Skeletal muscle satellite cell (primary cell): ENCODE results near the gene NEIL1.
"Not testable (repeated sequence)": the region's sequence is repeated elsewhere in the genome, so short reads cannot be mapped to it uniquely, and the experiment has no call there.

Experiments used
- H3K27me3 ChIP-seq: 2 replicates; pipeline ENCODE4 v1.7.0; 2013; ENCODE audit warnings: low read length; ENCODE audit not compliant: control insufficient read depth, insufficient read depth
- H3K36me3 ChIP-seq: 2 replicates; pipeline ENCODE4 v1.7.0; 2013; ENCODE audit warnings: mild to moderate bottlenecking, control low read depth, low read length; ENCODE audit not compliant: insufficient read depth
- H3K4me1 ChIP-seq: 2 replicates; pipeline ENCODE4 v1.7.0; 2013; ENCODE audit warnings: low read length; ENCODE audit not compliant: control insufficient read depth, insufficient read depth
- H3K4me2 ChIP-seq: 2 replicates; pipeline ENCODE4 v1.7.0; 2013; ENCODE audit warnings: mild to moderate bottlenecking, low read length
- H3K4me3 ChIP-seq: 2 replicates; pipeline ENCODE4 v1.7.0; 2013; ENCODE audit warnings: low read length
- H3K9ac ChIP-seq: 2 replicates; pipeline ENCODE4 v1.7.0; 2013; ENCODE audit warnings: mild to moderate bottlenecking, low read depth, low read length, moderate library complexity
- H3K9me3 ChIP-seq: replicated peaks from 2 replicates; pipeline ENCODE4 v1.7.0; 2013; ENCODE audit warnings: mild to moderate bottlenecking, control low read depth, low read length

NEIL1 gene

DNA sequence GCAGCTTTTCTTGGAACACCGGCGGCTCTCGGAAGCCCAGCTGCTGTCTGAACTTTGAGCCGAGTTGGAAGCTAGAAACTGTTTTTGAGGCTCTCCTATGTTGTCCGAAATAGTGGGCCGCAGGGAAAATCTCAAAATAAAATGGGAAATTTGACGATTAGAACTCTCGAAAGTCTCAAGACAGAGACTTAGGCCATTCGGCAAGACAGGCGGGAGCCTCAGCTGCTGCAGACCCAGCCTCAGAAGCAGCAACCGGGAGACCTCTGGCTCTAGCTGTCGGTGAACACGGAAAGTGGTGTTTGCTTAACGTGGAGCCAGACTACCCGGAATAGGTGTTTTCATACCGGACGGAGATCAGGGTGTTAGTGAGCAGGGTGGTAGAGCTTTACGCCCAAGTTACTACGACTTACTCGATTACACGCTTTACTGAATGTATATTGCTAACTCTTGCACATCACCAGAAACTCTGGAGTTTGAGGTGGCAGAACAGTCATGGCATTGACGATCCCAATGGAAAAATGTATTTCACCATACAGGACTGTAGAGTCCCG, 21.9 kb downstream of the NEIL1 start:
- H3K36me3 ChIP-seq, result peaks cover 54% of the 10 kb centered on the region
- H3K4me1 ChIP-seq, result peaks cover 22% of the 10 kb centered on the region
- peak overlapping the region; percentile 86 for H3K4me2 ChIP-seq
- peak overlapping the region; percentile 89 for H3K4me3 ChIP-seq
- H3K9me3 ChIP-seq, result no peaks in the 10 kb centered on the region
- peak overlapping the region; percentile 97 for H3K9ac ChIP-seq
- no peaks in the 10 kb centered on the region for H3K27me3 ChIP-seq

GRCh38 chr15:75369897-75370581, 23.2 kb downstream of the NEIL1 start:
- H3K4me2 ChIP-seq, result peak overlapping the region; percentile 86
- peaks cover 54% of the 10 kb centered on the region for H3K36me3 ChIP-seq
- no peaks in the 10 kb centered on the region for H3K27me3 ChIP-seq
- H3K4me3 ChIP-seq, result no peak overlapping the region
- H3K4me1 ChIP-seq, result peaks cover 22% of the 10 kb centered on the region
- no peak overlapping the region for H3K9ac ChIP-seq
- H3K9me3 ChIP-seq, result no peaks in the 10 kb centered on the region

DNA sequence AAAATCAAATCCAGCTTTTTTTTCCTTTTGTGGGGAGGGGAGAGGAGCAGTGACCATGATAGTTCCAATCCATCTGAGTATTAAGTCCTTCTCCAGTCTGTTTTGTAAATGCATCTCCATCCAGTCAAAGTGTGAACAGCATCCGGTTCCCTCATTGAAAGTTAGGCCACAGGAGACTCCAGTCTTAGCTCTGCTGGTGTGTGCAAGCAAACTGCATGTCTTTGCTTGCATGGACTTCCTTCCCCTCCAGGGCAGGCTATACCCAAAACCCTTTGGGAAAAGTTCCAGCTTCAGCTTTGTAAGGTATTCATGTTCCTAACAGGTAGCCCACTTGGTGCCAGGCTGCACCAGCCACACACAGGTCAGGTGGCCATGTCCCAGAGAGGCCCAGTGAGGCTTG, 24.6 kb downstream of the NEIL1 start:
- Histone ChIP-seq H3K27me3 (no peaks in the 10 kb centered on the region), H3K4me3 (no peak overlapping the region), H3K9ac (no peak overlapping the region), H3K4me2 (no peak overlapping the region), H3K36me3 (peaks cover 59% of the 10 kb centered on the region), H3K9me3 (no peaks in the 10 kb centered on the region), H3K4me1 (peaks cover 22% of the 10 kb centered on the region)

- Histone ChIP-seq H3K36me3 (peaks cover 59% of the 10 kb centered on the region), H3K27me3 (no peaks in the 10 kb centered on the region), H3K4me1 (peaks cover 22% of the 10 kb centered on the region), H3K4me2 (no peak overlapping the region), H3K4me3 (no peak overlapping the region), H3K9me3 (no peaks in the 10 kb centered on the region), H3K9ac (no peak overlapping the region)
Observed at GRCh38 chr15:75371901-75372688, 25.3 kb downstream of the NEIL1 start.

- H3K4me3 ChIP-seq, result no peak overlapping the region
- H3K4me2 ChIP-seq, result no peak overlapping the region
- no peaks in the 10 kb centered on the region for H3K27me3 ChIP-seq
- H3K9me3 ChIP-seq, result no peaks in the 10 kb centered on the region
- H3K36me3 ChIP-seq, result peaks cover 58% of the 10 kb centered on the region
- no peak overlapping the region for H3K9ac ChIP-seq
- H3K4me1 ChIP-seq, result no peaks in the 10 kb centered on the region
Observed at GRCh38 chr15:75380773-75381172, 33.9 kb downstream of the NEIL1 start.

DNA sequence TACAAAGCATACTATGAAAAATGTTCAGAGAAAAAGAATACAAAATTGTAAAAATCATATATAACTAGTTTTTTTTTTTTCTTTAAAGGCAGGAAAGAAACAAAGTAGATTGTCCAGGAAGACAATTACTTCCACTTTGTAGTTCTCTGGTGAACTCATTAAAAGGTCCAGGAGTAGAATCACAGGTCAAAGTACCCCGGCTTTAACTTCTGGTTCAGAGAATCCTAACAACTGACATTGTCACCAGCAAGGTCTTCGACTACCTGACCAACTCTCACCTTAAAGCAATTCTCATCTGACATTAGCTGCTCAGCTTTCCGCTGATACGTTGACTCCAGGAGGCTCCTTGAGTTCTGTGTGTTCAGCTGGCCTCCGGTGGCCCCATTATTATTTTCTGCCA, 37.1 kb downstream of the NEIL1 start:
- H3K9me3 ChIP-seq, H3K27me3 ChIP-seq, H3K9ac ChIP-seq, H3K4me3 ChIP-seq, H3K4me1 ChIP-seq, H3K4me2 ChIP-seq: not testable (repeated sequence)
- peaks cover 66% of the 10 kb centered on the region for H3K36me3 ChIP-seq

DNA sequence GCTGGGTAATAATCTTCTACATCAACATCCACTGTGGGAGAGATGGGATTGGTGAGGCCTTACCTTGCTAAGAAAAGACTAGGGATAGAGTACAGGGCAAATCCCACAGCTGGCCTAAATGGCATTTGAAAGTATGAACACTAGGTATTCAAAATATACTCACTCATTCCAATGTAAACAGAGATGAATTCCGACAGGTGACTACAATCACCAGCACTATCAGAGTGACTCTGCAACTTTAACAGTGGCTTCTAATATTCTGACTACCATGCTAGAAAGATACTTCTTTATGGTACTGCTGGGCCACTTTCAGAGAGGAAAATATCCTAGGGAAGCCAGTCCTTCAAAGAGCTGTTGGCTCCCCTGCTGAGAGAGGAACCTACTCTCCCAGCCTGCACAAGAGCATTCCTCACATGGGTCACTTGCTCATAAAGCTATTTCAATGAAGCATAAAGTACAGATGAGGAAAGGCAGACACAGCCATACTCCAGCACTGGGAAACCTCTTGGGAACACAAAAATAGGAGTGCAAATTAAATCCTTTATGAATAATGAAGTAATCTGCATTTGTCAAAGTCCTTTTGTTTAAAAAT, 43.0 kb downstream of the NEIL1 start:
- Histone ChIP-seq H3K4me3 (no peak overlapping the region), H3K9me3 (no peaks in the 10 kb centered on the region), H3K4me1 (no peaks in the 10 kb centered on the region), H3K27me3 (no peaks in the 10 kb centered on the region), H3K36me3 (peaks cover 91% of the 10 kb centered on the region), H3K9ac (no peak overlapping the region), H3K4me2 (no peak overlapping the region)

DNA sequence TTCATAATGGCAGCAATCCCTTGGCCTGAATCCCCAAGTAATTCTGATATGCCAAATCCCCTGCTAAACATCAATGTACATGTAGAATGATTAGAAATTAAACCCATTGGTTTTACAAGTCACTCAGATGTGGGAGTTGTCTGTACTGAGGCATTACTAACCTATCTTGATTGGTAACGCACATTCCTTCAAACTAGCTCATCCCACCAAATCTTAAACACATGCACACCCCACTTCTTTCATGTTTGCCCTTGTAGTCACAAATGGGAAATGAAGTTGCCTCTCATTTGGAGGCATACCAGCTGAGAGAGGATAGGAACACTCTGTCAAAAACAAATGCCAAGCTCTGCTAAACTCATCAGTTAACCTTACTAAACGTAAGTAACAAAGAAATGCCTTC, 50.7 kb downstream of the NEIL1 start:
- peaks cover 72% of the 10 kb centered on the region for H3K36me3 ChIP-seq
- no peak overlapping the region for H3K4me3 ChIP-seq
- H3K4me1 ChIP-seq, result no peaks in the 10 kb centered on the region
- H3K4me2 ChIP-seq, result no peak overlapping the region
- no peaks in the 10 kb centered on the region for H3K9me3 ChIP-seq
- no peak overlapping the region for H3K9ac ChIP-seq
- H3K27me3 ChIP-seq, result no peaks in the 10 kb centered on the region

- Histone ChIP-seq H3K36me3 (peaks cover 48% of the 10 kb centered on the region), H3K9me3 (no peaks in the 10 kb centered on the region)
Observed at GRCh38 chr15:75403892-75404291, 57.1 kb downstream of the NEIL1 start.

More at GRCh38 chr15:75403892-75404291, 57.1 kb downstream of the NEIL1 start:
- Histone ChIP-seq H3K9ac (no peak overlapping the region), H3K4me1 (no peaks in the 10 kb centered on the region), H3K27me3 (no peaks in the 10 kb centered on the region), H3K4me2 (no peak overlapping the region), H3K4me3 (no peak overlapping the region)
